Measurements from ENCODE around the gene P2RX1. TPM values are rescaled to one million over a fixed set of nuclear protein-coding genes. Genes with fewer than 3 reads are reported as not detected.
"Not testable (repeated sequence)": the region's sequence is repeated elsewhere in the genome, so short reads cannot be mapped to it uniquely, and the experiment has no call there.

P2RX1 gene
- total RNA-seq, 1 donor: 31.6 TPM

- no peak overlapping the region for H3K4me3 ChIP-seq (ENCODE audit: low read length)
- no peaks in the 10 kb centered on the region for H3K27me3 ChIP-seq (ENCODE audit: insufficient read depth, low read length)
- H3K9me3 ChIP-seq (ENCODE audit: low read depth, low read length): no peaks in the 10 kb centered on the region
- peaks cover 36% of the 10 kb centered on the region for H3K4me1 ChIP-seq (ENCODE audit: insufficient read depth, low read length)
Measured at GRCh38 chr17:3956327-3956957, 40.2 kb upstream of the P2RX1 start.

GRCh38 chr17:3955673-3955988 is 39.4 kb upstream of the P2RX1 start:
- Histone ChIP-seq H3K4me3 (ENCODE audit: low read length) (no peak overlapping the region), H3K27me3 (ENCODE audit: insufficient read depth, low read length) (no peaks in the 10 kb centered on the region), H3K4me1 (ENCODE audit: insufficient read depth, low read length) (peaks cover 28% of the 10 kb centered on the region), H3K9me3 (ENCODE audit: low read depth, low read length) (no peaks in the 10 kb centered on the region)

GRCh38 chr17:3954976-3955672 is 38.9 kb upstream of the P2RX1 start:
- no peak overlapping the region for H3K4me3 ChIP-seq (ENCODE audit: low read length)
- no peaks in the 10 kb centered on the region for H3K9me3 ChIP-seq (ENCODE audit: low read depth, low read length)
- H3K27me3 ChIP-seq (ENCODE audit: insufficient read depth, low read length): no peaks in the 10 kb centered on the region
- peaks cover 23% of the 10 kb centered on the region for H3K4me1 ChIP-seq (ENCODE audit: insufficient read depth, low read length)

- H3K9me3 ChIP-seq (ENCODE audit: low read depth, low read length): no peaks in the 10 kb centered on the region
- H3K4me1 ChIP-seq (ENCODE audit: insufficient read depth, low read length): peaks cover 13% of the 10 kb centered on the region
- no peak overlapping the region for H3K4me3 ChIP-seq (ENCODE audit: low read length)
- no peaks in the 10 kb centered on the region for H3K27me3 ChIP-seq (ENCODE audit: insufficient read depth, low read length)
Measured at GRCh38 chr17:3954086-3954485, 37.8 kb upstream of the P2RX1 start.

GRCh38 chr17:3953542-3953941 is 37.3 kb upstream of the P2RX1 start:
- H3K4me3 ChIP-seq (ENCODE audit: low read length): no peak overlapping the region
- H3K9me3 ChIP-seq (ENCODE audit: low read depth, low read length): no peaks in the 10 kb centered on the region
- peaks cover 10% of the 10 kb centered on the region for H3K4me1 ChIP-seq (ENCODE audit: insufficient read depth, low read length)
- H3K27me3 ChIP-seq (ENCODE audit: insufficient read depth, low read length): no peaks in the 10 kb centered on the region

GRCh38 chr17:3952186-3952585 is 35.9 kb upstream of the P2RX1 start:
- Histone ChIP-seq H3K27me3 (ENCODE audit: insufficient read depth, low read length) (no peaks in the 10 kb centered on the region), H3K9me3 (ENCODE audit: low read depth, low read length) (no peaks in the 10 kb centered on the region), H3K4me3 (ENCODE audit: low read length) (no peak overlapping the region), H3K4me1 (ENCODE audit: insufficient read depth, low read length) (peaks cover 4% of the 10 kb centered on the region)

- Histone ChIP-seq H3K4me1 (ENCODE audit: insufficient read depth, low read length) (no peaks in the 10 kb centered on the region), H3K27me3 (ENCODE audit: insufficient read depth, low read length) (no peaks in the 10 kb centered on the region), H3K9me3 (ENCODE audit: low read depth, low read length) (no peaks in the 10 kb centered on the region), H3K4me3 (ENCODE audit: low read length) (no peak overlapping the region)
Measured at GRCh38 chr17:3951420-3951819, 35.2 kb upstream of the P2RX1 start.

- Histone ChIP-seq H3K4me3 (ENCODE audit: low read length) (no peak overlapping the region), H3K4me1 (ENCODE audit: insufficient read depth, low read length) (no peaks in the 10 kb centered on the region), H3K27me3 (ENCODE audit: insufficient read depth, low read length) (no peaks in the 10 kb centered on the region)
Measured at GRCh38 chr17:3951003-3951402, 34.7 kb upstream of the P2RX1 start.

GRCh38 chr17:3950584-3950983 is 34.3 kb upstream of the P2RX1 start:
- H3K4me1 ChIP-seq (ENCODE audit: insufficient read depth, low read length): no peaks in the 10 kb centered on the region
- no peaks in the 10 kb centered on the region for H3K9me3 ChIP-seq (ENCODE audit: low read depth, low read length)
- H3K4me3 ChIP-seq (ENCODE audit: low read length): no peak overlapping the region
- no peaks in the 10 kb centered on the region for H3K27me3 ChIP-seq (ENCODE audit: insufficient read depth, low read length)

More at GRCh38 chr17:3951003-3951402, 34.7 kb upstream of the P2RX1 start:
- H3K9me3 ChIP-seq (ENCODE audit: low read depth, low read length): no peaks in the 10 kb centered on the region

GRCh38 chr17:3949418-3949817 is 33.2 kb upstream of the P2RX1 start:
- no peak overlapping the region for H3K4me3 ChIP-seq (ENCODE audit: low read length)
- no peaks in the 10 kb centered on the region for H3K4me1 ChIP-seq (ENCODE audit: insufficient read depth, low read length)
- H3K9me3 ChIP-seq (ENCODE audit: low read depth, low read length): no peaks in the 10 kb centered on the region
- H3K27me3 ChIP-seq (ENCODE audit: insufficient read depth, low read length): no peaks in the 10 kb centered on the region

- not testable (repeated sequence) for H3K9me3 ChIP-seq (ENCODE audit: low read depth, low read length); H3K27me3 ChIP-seq (ENCODE audit: insufficient read depth, low read length)
Measured at GRCh38 chr17:3948551-3948950, 32.3 kb upstream of the P2RX1 start.

GRCh38 chr17:3947318-3947810 is 31.1 kb upstream of the P2RX1 start:
- no peaks in the 10 kb centered on the region for H3K27me3 ChIP-seq (ENCODE audit: insufficient read depth, low read length)
- no peak overlapping the region for H3K4me3 ChIP-seq (ENCODE audit: low read length)
- no peaks in the 10 kb centered on the region for H3K9me3 ChIP-seq (ENCODE audit: low read depth, low read length)
- H3K4me1 ChIP-seq (ENCODE audit: insufficient read depth, low read length): no peaks in the 10 kb centered on the region

More at GRCh38 chr17:3948551-3948950, 32.3 kb upstream of the P2RX1 start:
- H3K4me3 ChIP-seq (ENCODE audit: low read length); H3K4me1 ChIP-seq (ENCODE audit: insufficient read depth, low read length): not testable (repeated sequence)

GRCh38 chr17:3946711-3947235 is 30.5 kb upstream of the P2RX1 start:
- Histone ChIP-seq H3K4me3 (ENCODE audit: low read length) (no peak overlapping the region), H3K27me3 (ENCODE audit: insufficient read depth, low read length) (no peaks in the 10 kb centered on the region), H3K9me3 (ENCODE audit: low read depth, low read length) (no peaks in the 10 kb centered on the region), H3K4me1 (ENCODE audit: insufficient read depth, low read length) (no peaks in the 10 kb centered on the region)

GRCh38 chr17:3944485-3945388 is 28.5 kb upstream of the P2RX1 start:
- Histone ChIP-seq H3K4me1 (ENCODE audit: insufficient read depth, low read length) (no peaks in the 10 kb centered on the region), H3K4me3 (ENCODE audit: low read length) (no peak overlapping the region), H3K27me3 (ENCODE audit: insufficient read depth, low read length) (no peaks in the 10 kb centered on the region), H3K9me3 (ENCODE audit: low read depth, low read length) (no peaks in the 10 kb centered on the region)
